Placental pericyte (primary cell): Measurements from ENCODE around the gene MDFIC. TPM values are rescaled to one million over a fixed set of nuclear protein-coding genes. Genes with fewer than 3 reads are reported as not detected.

Experiments used
- total RNA-seq: library from RNA; depleted of rRNA; stranded (reverse); fragments of >200 nt; gene quantifications from 2 replicates; pipeline ENCODE4 v1.2.3, GENCODE V29; 2012

The MDFIC gene, protein sequence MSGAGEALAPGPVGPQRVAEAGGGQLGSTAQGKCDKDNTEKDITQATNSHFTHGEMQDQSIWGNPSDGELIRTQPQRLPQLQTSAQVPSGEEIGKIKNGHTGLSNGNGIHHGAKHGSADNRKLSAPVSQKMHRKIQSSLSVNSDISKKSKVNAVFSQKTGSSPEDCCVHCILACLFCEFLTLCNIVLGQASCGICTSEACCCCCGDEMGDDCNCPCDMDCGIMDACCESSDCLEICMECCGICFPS
- 16.6 and 73.0 TPM in 2 replicates for total RNA-seq

GRCh38 chr7:114922026-114922651 lies at the start of gene MDFIC:
MDFIC (plus strand) TSS chr7:114922094; CDS start chr7:114923034, 940 bp downstream.

